NCI-H2107 (cell line): ENCODE measurements around the gene NHSL1.

Experiments used
- DNase-seq: peaks from one replicate; lab custom pipeline; 2025; lab: John Stamatoyannopoulos, UW

Gene NHSL1

GRCh38 chr6:138499303-138500018 is at the start of gene NHSL1:
Gene NHSL1, minus strand, starts transcription at chr6:138499494. Its CDS starts 204 bp downstream, at chr6:138499290.
- DNase-seq = peak; percentile 50

- DNase-seq = no peak
Measured at GRCh38 chr6:138546733-138547185, 47.5 kb upstream of the NHSL1 start.

- no peak for DNase-seq
Measured at GRCh38 chr6:138545621-138545980, 46.3 kb upstream of the NHSL1 start.

- DNase-seq = no peak
Measured at GRCh38 chr6:138544501-138544900, 45.2 kb upstream of the NHSL1 start.

GRCh38 chr6:138543657-138544056 is 44.4 kb upstream of the NHSL1 start:
- no peak for DNase-seq

- no peak for DNase-seq
Measured at GRCh38 chr6:138541823-138542481, 42.7 kb upstream of the NHSL1 start.

- DNase-seq = no peak
Measured at GRCh38 chr6:138540468-138540867, 41.2 kb upstream of the NHSL1 start.

- no peak for DNase-seq
Measured at GRCh38 chr6:138539876-138540275, 40.6 kb upstream of the NHSL1 start.

GRCh38 chr6:138538390-138539031 is 39.2 kb upstream of the NHSL1 start:
- DNase-seq = no peak

- DNase-seq = no peak
Measured at GRCh38 chr6:138537106-138537505, 37.8 kb upstream of the NHSL1 start.

- DNase-seq = no peak
Measured at GRCh38 chr6:138535728-138536455, 36.6 kb upstream of the NHSL1 start.

- no peak for DNase-seq
Measured at GRCh38 chr6:138533667-138534066, 34.4 kb upstream of the NHSL1 start.

- no peak for DNase-seq
Measured at GRCh38 chr6:138531387-138531786, 32.1 kb upstream of the NHSL1 start.

GRCh38 chr6:138529478-138529877 is 30.2 kb upstream of the NHSL1 start:
- DNase-seq = no peak

GRCh38 chr6:138528956-138529355 is 29.7 kb upstream of the NHSL1 start:
- no peak for DNase-seq

- no peak for DNase-seq
Measured at GRCh38 chr6:138528137-138528536, 28.8 kb upstream of the NHSL1 start.

GRCh38 chr6:138527411-138528088 is 28.3 kb upstream of the NHSL1 start:
- no peak for DNase-seq

- DNase-seq = no peak
Measured at GRCh38 chr6:138526822-138527235, 27.5 kb upstream of the NHSL1 start.

- no peak for DNase-seq
Measured at GRCh38 chr6:138525355-138525754, 26.1 kb upstream of the NHSL1 start.

GRCh38 chr6:138524526-138524925 is 25.2 kb upstream of the NHSL1 start:
- DNase-seq = no peak

- no peak for DNase-seq
Measured at GRCh38 chr6:138523347-138524210, 24.3 kb upstream of the NHSL1 start.
